GM10847 (cell line): ENCODE data around the gene CDC26.

Experiments
- POLR2A ChIP-seq: IDR thresholded peaks from 2 replicates; pipeline ENCODE4 v1.6.1; 2011; ENCODE audit not compliant: insufficient read length; ENCODE audit errors: extremely low read depth

Gene CDC26

GRCh38 chr9:113227436-113227835 lies 47.9 kb downstream of the CDC26 start:
- no peak for TF ChIP-seq POLR2A

- no peak for TF ChIP-seq POLR2A
Measured at GRCh38 chr9:113223963-113224362, 51.4 kb downstream of the CDC26 start.

GRCh38 chr9:113222482-113222841 lies 52.9 kb downstream of the CDC26 start:
- TF ChIP-seq POLR2A = no peak

- no peak for TF ChIP-seq POLR2A
Measured at GRCh38 chr9:113221800-113222481, 53.4 kb downstream of the CDC26 start.

- peak; percentile 42 for TF ChIP-seq POLR2A
Measured at GRCh38 chr9:113221003-113221799, 54.2 kb downstream of the CDC26 start, which contains the start of the genes FKBP15 and SLC31A1. Gene FKBP15, minus strand, starts transcription at chr9:113221277. Its CDS starts 34 bp downstream, at chr9:113221243. Gene SLC31A1, plus strand, starts transcription at chr9:113221544. Its CDS starts 34,605 bp downstream, at chr9:113256149.

- no peak for TF ChIP-seq POLR2A
Measured at GRCh38 chr9:113220467-113221002, 54.8 kb downstream of the CDC26 start.

GRCh38 chr9:113219969-113220368 lies 55.4 kb downstream of the CDC26 start:
- no peak for TF ChIP-seq POLR2A

- TF ChIP-seq POLR2A = no peak
Measured at GRCh38 chr9:113219186-113219936, 56.0 kb downstream of the CDC26 start.
